GM18873 (cell line): ENCODE data around the gene GDAP2.

Experiments
- ATAC-seq: cut with Tn5 transposase; IDR thresholded peaks from one replicate; pipeline ENCODE4 v1.9.1; 2021; ENCODE audit warnings: mild to moderate bottlenecking, moderate library complexity, moderate number of reproducible peaks; ENCODE audit not compliant: unreplicated experiment, low FRiP score

GDAP2 gene

DNA sequence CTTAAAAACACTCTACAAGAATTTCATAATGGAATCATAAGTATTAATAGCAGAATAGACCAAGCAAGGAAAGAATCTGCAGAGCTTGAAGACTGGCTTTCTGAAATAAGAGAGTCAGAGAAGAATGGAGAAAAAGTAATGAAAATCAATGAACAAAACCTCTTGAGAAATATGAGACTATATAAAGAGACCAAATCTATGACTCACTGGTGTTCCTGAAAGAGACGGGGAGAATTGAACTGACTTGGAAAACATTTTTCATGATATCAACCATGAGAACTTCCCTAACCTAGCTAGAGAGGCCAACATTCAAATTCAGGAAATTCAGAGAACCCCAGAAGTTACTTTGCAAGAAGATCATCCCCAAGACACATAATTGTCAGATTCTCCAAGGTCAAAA lies 85.6 kb downstream of the GDAP2 start:
- ATAC-seq: no peak

- ATAC-seq: no peak
Observed at GRCh38 chr1:117842408-117843170, 86.8 kb downstream of the GDAP2 start.

DNA sequence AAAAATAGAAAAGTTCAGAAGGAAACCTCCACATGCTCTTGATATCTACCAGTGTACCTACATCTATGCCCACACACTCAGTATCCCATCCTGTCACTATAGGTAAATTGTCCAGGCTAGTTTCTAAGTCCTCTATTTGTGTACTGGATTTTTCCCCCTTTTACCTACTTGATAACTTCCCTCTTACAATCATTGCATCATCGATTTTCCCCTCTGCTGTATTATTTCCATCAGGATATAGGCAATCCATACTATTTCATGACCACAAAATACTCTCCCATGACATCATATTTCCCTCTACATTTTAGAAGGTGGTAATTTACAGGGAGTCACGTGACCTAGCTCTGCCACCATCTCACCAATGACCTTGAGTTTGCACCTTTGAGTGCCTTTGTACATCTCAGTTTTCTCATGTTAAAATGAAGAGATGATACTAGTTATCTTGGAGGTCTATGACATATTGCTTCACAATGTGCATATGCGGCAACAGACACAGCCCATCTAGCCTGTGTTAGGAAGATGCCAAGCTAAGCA lies 88.2 kb downstream of the GDAP2 start:
- no peak for ATAC-seq

DNA sequence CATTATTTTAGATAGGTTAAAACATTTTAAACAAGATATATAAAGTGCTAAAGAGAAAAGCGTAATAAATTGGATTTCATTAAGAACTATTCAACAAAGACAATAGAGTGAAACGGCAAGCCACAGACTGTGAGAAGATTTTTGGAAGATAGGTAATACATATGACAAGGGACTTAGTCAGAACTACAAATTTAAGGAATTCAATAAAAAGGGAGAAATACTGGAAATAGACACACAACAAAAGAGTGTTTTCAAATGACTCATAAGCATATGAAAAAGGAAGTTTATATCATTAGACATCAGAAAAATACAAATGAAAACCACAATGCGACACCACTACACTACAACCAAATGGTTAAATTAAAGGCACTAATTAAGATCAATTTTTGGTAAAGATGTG lies 90.5 kb downstream of the GDAP2 start:
- no peak for ATAC-seq

- no peak for ATAC-seq
Observed at GRCh38 chr1:117836069-117836468, 93.4 kb downstream of the GDAP2 start.

DNA sequence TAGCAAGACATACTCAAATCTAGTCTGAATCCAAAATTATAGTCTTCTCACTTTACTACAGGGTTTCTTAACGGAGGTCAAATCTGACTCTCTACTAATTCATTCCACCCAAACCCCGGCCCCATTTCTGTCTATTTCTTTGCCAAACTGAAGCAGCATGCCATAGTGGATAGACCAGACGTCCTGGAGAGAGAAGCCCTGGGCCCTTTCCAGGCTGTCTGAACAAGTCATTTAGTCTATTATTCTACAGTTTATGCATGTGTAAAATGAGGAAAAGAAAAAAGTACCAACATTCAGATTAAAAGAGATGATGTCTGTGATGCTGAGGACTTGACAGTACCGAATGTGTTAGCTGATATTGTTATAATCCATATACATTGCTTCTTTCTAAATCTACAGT lies 95.0 kb downstream of the GDAP2 start:
- ATAC-seq: no peak

- ATAC-seq: no peak
Observed at GRCh38 chr1:117832453-117832852, 97.0 kb downstream of the GDAP2 start.

GRCh38 chr1:117830222-117830621 lies 99.2 kb downstream of the GDAP2 start:
- no peak for ATAC-seq

GRCh38 chr1:117828201-117828600 lies 101.2 kb downstream of the GDAP2 start:
- ATAC-seq: no peak

DNA sequence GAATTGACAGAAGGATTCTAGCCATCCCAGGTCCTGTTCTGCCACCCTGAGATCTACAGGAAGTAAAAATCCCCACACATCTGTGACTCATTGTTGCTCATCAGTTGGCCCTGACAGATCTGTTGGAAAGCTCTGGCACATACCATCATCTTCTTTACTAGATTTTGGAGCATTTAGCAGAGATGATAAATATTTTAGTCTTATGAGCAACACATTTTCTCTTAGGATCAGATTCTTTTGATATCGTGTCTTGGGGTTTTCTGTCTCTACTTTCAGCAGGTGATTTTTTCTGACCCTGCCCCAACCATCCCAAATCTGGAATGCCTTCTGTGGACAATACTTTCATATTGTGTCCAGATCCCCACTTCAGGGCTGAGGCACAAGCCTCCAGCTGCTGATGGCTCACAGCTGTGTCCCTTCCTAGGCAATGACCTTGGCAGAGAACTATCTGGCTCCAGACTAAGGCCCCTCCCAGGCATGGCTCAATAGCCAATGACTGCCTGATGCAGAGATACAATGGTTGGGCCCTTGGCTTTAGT lies 102.8 kb downstream of the GDAP2 start:
- no peak for ATAC-seq

DNA sequence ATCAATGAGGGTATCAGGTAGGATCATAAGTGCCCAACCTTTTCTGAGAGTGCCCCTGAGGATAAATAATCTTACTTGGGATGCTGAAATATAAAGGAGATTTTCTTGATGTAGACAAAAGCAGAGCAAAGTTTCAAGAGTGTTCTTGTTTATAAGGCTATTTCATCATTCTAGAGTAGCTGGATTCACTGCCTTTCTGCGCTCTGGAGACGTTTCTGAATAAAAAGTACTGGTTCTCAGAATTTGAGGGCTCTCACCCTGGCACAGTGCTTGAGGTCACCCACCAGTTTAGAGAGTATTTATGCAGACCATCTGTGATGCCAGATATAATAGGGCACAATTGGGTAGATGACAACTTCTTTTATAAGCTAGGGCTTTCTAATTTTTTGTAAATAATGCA lies 103.3 kb downstream of the GDAP2 start:
- ATAC-seq: no peak

- ATAC-seq: no peak
Observed at GRCh38 chr1:117825414-117825813, 104.0 kb downstream of the GDAP2 start.

DNA sequence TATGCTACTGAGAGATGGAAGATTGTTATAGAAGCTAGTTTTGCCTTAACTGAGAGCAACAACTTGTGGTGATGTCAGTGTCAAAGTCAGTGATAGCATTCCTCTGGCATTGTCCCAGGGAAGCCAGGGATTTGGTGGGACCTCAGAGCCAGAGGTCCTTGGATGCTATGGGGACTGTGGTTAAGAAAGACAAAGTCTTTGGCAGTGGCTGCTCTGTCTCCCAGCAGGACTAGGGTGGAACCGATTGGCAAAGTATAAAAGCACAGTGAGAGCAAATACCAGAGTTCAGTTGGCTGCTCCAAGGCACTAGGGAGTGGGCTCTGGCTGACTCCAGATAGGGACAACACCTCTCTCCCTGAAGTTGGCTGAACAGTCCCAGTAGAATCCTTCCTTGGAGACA lies 104.8 kb downstream of the GDAP2 start:
- no peak for ATAC-seq

DNA sequence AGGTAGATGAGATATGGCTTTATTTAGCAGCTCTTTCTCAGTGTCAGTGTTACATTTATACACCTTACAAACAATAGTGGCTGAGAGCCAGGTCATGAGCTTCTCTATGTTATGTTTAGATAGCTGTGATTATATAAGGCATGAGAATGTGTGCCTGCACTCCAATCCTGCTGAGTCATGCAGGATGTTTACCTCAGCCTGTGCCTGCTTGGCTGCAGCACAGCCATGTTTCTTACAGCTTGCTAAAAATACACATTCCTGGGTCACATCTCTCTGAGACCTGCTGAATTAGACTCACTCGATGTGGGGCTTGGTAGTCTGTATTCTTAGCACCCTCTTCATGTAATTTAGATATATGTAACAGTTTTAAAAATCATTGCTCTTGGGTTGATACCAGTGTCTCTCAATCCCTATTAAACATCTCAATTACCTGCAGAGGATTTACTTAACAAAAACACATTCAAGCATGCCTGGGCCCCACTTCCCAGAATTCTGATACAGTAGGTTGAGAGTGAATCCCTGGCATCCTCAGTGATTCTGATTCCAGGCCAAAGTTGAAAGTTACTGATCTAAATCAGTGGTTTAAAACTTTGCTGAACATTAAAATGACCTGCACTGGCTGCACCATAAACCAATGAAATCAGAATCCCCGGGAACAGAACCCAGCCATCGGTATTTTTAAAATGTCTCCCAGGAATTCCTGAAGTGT lies 107.5 kb downstream of the GDAP2 start:
- ATAC-seq: no peak

DNA sequence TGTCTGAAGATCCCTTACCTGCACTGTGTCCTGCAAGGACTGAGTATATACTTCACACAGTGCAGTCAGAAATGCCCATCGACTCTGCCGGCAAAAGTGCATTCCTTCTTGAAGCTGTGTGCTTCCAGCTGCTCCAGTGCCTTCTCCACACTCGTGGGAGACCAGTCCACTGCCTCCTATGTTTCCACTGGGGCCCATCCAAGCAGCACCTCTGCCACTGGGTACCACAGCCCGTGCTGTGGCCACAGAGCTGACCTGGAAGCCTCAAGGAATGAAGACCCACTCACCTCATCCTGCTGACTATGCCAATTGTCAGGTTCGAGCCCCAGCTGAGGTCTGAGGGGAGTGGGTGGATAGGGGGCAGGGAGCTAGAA lies 108.1 kb downstream of the GDAP2 start:
- ATAC-seq: no peak

DNA sequence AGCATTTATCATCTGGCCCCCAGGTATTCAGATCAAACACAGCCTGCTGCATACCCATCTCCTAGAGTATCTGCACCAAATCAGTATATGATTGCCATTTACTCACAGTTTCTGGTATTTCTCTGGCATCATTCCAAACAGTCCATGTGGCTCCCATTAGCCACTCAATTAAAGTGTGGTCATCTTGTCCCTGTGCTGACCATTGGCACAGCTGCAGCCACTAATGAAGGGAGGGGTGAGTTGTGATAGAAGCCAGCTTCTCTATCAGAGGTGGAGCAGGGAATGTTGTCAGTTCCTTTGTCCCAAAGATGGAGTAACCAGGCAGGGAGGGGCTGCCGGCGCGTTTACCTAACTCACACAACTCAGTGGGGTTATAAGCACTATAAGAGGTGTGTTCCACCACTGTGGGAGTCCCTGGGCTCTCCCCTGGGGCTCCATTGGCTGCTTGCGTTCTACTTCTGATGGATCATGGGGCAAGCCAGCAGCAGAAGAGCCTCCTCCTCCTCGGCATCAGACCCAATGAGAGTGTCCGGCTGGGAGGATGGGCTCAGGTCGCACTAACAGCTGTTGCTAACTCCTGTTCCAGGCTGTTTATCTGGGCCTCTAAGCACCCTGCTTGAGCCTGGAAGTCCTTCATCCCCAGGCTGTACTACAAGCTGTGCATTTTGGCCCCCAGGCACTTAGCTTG lies 108.6 kb downstream of the GDAP2 start:
- no peak for ATAC-seq

DNA sequence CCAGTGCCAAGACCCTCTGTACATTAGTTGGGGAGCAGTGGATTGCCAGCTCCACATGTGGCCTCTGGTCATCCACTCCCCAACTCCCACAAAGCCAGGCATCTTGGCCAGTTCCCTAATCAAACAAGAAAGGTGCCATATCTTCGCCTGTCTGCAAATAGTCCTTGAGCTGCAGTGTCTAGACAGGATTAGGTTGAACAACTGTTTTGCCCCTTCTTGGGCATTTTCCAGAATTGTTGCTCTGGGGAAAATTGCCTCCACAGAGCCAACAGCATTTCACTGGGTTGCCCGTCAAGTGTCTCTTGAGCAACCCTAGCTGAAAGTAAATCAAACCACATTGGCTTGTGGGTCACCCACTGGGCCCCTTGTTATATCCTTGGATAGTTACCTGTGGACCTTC lies 109.3 kb downstream of the GDAP2 start:
- ATAC-seq: no peak

GRCh38 chr1:117819301-117819700 lies 110.1 kb downstream of the GDAP2 start:
- no peak for ATAC-seq

DNA sequence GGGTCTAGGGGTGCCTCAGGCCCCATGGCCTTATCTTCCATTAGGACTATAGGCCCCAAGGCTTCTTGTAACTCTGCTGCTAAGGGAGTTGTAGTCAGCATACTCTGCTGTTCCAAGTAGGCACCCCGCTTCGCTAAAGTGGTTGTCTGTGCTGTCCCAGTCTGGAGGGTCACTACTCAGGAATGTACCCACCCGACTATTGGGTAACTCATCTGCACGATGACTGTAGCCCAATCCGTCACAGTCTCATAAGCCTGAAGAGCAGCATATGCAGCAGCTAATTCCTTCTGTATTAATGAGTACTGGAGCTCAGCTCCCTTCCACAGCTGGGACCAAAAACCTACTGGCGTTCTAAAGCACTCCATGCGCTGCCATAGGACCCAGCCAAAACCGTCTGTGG lies 111.0 kb downstream of the GDAP2 start:
- no peak for ATAC-seq

DNA sequence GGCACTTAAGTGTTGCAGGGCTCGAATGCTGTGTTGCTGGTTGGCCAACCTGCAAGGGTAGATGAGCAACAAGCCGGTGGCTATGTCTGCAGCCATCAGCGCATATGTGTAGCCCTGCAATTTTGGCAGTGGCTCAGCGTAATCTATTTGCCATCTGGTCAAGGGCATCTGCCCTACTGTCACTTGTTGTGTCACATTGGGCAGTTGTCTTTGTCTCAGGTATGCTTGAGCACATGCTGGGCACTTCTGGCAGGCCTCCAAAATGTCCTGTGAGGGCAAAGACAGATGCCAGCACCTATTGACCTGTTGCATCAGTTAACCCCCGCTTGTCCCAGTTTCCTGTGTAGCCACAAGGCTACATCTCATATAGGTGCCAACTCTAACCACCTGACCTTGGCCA lies 111.8 kb downstream of the GDAP2 start:
- ATAC-seq: no peak

- no peak for ATAC-seq
Observed at GRCh38 chr1:117815926-117816325, 113.5 kb downstream of the GDAP2 start.
